Measurements from ENCODE around the gene CHST15.

DNA sequence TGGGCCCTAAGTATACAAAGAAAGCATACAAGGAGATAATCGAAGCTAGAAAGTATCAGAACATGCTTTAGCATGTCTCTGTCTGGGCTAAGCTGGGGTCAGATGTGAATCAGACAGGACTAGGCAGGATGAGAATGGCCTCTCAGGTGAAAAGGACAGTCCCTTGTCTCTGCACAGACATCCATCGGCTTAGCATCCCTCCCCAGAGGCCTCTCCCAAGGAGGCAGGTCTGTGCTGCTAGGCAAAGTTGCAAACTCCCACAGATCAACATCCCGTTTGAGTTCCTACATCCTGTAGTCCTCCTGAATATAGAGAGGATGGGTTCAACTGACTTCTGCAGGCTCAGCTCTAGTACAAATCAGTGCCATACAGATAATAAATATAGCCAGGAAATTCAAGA is 24.5 kb downstream of the CHST15 start:
- TF ChIP-seq POLR2A (IDR thresholded peaks at IDR 0.05), result no peak
- TF ChIP-seq, protein P1, sequence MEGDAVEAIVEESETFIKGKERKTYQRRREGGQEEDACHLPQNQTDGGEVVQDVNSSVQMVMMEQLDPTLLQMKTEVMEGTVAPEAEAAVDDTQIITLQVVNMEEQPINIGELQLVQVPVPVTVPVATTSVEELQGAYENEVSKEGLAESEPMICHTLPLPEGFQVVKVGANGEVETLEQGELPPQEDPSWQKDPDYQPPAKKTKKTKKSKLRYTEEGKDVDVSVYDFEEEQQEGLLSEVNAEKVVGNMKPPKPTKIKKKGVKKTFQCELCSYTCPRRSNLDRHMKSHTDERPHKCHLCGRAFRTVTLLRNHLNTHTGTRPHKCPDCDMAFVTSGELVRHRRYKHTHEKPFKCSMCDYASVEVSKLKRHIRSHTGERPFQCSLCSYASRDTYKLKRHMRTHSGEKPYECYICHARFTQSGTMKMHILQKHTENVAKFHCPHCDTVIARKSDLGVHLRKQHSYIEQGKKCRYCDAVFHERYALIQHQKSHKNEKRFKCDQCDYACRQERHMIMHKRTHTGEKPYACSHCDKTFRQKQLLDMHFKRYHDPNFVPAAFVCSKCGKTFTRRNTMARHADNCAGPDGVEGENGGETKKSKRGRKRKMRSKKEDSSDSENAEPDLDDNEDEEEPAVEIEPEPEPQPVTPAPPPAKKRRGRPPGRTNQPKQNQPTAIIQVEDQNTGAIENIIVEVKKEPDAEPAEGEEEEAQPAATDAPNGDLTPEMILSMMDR (IDR thresholded peaks at IDR 0.05), result no peak
